Fibroblast of villous mesenchyme (primary cell): Measurements from ENCODE around the gene PITPNC1. TPM values are rescaled to one million over a fixed set of nuclear protein-coding genes. Genes with fewer than 3 reads are reported as not detected.
A peak's percentile ranks its signal among the peaks of the same experiment; 100 is the strongest.
"Not testable (repeated sequence)": the region's sequence is repeated elsewhere in the genome, so short reads cannot be mapped to it uniquely, and the experiment has no call there.

ENCODE experiments used
- DNase-seq: peaks from one replicate; pipeline ENCODE4 v3.0.0-alpha.2; 2010; ENCODE audit warnings: low read depth
- H3K4me3 ChIP-seq: 2 replicates; pipeline ENCODE4 v1.5.1; 2011; ENCODE audit warnings: low read depth, mild to moderate bottlenecking, low read length
- total RNA-seq: library from RNA; depleted of rRNA; stranded (reverse); fragments of >200 nt; gene quantifications from 2 replicates; pipeline ENCODE4 v1.2.3, GENCODE V29; 2012
- TF ChIP-seq, protein P1 (sequence below): IDR thresholded peaks from 2 replicates; pipeline ENCODE4 v1.5.1; 2012; ENCODE audit warnings: low read depth, mild to moderate bottlenecking, low read length; ENCODE audit not compliant: insufficient read depth

Gene PITPNC1
- total RNA-seq, 1 donor, result 4.3 TPM

- DNase-seq, result no peak
- no peak overlapping the region for H3K4me3 ChIP-seq
- TF ChIP-seq, protein P1, sequence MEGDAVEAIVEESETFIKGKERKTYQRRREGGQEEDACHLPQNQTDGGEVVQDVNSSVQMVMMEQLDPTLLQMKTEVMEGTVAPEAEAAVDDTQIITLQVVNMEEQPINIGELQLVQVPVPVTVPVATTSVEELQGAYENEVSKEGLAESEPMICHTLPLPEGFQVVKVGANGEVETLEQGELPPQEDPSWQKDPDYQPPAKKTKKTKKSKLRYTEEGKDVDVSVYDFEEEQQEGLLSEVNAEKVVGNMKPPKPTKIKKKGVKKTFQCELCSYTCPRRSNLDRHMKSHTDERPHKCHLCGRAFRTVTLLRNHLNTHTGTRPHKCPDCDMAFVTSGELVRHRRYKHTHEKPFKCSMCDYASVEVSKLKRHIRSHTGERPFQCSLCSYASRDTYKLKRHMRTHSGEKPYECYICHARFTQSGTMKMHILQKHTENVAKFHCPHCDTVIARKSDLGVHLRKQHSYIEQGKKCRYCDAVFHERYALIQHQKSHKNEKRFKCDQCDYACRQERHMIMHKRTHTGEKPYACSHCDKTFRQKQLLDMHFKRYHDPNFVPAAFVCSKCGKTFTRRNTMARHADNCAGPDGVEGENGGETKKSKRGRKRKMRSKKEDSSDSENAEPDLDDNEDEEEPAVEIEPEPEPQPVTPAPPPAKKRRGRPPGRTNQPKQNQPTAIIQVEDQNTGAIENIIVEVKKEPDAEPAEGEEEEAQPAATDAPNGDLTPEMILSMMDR, result no peak
These were observed 94.0 kb downstream of the PITPNC1 start for GRCh38 chr17:67471118-67471517.

DNA sequence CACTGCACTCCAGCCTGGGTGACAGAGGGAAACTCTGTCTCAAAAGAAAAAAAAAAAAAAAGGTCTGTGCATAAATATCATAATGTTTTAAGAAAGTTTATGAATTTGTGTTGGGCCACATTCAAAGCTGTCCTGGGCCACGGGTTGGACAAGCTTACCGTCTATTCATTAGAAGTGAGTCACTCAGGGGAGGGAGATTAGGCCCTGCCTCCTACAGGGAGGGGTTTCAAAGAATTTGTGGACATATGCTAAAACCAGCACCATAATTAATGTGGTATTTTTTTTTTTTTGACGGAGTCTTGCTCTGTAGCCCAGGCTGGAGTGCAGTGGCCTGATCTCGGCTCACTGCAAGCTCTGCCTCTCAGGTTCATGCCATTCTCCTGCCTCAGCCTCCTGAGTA lies 95.5 kb downstream of the PITPNC1 start:
- peak; percentile 34 for DNase-seq

DNA sequence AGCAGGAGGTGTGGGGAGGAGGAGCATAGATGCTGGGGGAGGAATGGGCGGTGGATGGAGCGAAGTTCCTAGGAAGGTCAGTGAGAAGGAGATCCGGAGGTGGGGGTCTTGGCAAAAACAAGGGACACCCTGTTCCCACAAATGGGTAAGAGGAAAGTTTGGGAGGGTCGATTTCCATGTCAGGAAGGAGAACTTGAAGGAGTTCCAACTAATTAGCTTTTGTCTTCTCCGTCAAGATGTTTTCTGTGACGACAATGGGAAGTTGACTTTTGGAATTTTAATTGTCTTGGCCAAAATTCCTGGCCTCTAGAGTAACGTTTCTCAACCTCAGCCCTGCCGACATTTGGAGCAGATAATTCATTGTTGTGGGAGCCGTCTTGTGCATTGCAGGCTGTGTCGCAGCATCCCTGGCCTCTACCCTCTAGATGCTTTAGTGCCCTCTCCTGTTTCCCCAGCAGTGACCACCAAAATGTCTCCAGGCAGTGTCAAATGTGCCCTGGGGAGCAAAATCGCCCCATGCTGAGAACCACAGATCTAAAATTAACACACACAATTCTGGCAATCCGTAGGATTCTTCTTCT lies 97.1 kb downstream of the PITPNC1 start:
- no peak overlapping the region for H3K4me3 ChIP-seq
- DNase-seq, result peak; percentile 81
- TF ChIP-seq, protein P1, result no peak

More for the DNA sequence above, 95.5 kb downstream of the PITPNC1 start:
- not testable (repeated sequence) for H3K4me3 ChIP-seq

- no peak overlapping the region for H3K4me3 ChIP-seq
- peak; percentile 64 for DNase-seq
- TF ChIP-seq, protein P1, result peak; percentile 91
These were observed 98.3 kb downstream of the PITPNC1 start for GRCh38 chr17:67475161-67475937.

DNA sequence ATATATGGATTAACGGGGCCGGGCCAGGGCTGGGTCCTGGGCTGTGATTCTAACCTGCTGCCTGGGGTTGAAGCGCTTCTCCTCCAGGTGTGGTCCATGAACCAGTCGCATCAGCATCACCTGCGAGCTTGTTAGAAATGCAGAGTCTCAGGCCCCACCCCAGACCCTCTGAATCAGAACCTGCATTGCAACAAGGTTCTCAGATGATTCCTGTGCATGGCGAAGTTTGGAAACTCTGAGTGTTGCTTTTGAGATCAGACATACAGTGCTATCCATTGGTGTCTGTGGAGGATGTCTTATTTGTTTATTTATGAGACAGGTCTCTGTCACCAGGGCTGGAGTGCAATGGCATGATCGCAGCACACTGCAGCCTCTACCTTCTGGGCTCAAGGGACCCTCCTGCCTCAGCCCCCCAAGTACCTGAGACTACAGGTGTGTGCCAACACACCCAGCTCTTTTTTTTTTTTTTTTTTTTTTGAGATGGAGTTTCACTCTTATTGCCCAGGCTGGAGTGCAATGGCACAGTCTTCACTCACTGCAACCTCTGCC lies 99.8 kb downstream of the PITPNC1 start:
- no peak for DNase-seq
- TF ChIP-seq, protein P1, result no peak
- H3K4me3 ChIP-seq, result no peak overlapping the region

GRCh38 chr17:67477687-67478086 lies 100.6 kb downstream of the PITPNC1 start:
- no peak for DNase-seq
- no peak overlapping the region for H3K4me3 ChIP-seq
- TF ChIP-seq, protein P1, result no peak

DNA sequence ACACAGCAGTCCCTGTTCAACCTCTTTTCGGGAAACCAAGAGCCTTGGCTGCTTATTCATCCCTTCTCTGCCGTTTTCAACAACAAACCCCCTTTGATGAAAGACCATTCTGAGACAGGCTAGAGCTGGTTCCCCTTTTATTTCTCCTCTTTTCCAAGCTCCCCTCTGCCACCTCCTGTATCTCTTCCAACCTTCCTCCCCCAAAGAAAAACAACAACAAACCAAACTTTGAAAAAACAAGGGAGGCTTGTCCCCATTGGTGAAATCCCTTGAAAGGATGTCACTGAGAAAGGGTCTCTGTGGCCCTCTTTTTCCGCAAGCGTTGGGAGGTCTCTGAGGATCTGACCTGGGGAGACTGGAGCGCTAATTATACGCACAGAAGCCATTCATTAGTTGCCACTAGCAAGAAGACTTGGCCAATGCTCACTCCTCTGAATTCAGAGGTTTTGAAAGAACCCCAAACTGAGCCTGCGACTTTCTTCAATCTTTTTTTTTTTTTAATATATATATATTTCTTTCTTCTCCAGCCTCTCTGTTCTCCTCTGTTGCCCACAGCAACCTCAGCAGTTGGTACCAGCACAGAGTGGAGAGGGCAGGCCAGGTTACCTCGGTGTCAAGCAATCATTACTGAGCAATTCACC lies 101.4 kb downstream of the PITPNC1 start:
- no peak for DNase-seq
- no peak overlapping the region for H3K4me3 ChIP-seq
- TF ChIP-seq, protein P1, result no peak
